OCI-LY1 (cell line): ENCODE results near the gene MAPK7.

Experiments used
- H2AFZ ChIP-seq: fragments of 200-600 bp; sonication (generic), shearing (Covaris generic); 2 replicates; pipeline ENCODE4 v1.6.0; 2014; ENCODE audit warnings: antibody characterized with exemption, mild to moderate bottlenecking, low read length
- H3F3A ChIP-seq: fragments of 200-600 bp; sonication (generic), shearing (Covaris generic); 2 replicates; pipeline ENCODE4 v1.6.0; 2014; ENCODE audit warnings: mild to moderate bottlenecking, antibody characterized with exemption, low read length, moderate library complexity; ENCODE audit not compliant: insufficient read depth
- H3K27ac ChIP-seq: fragments of 200-600 bp; sonication (generic); 2 replicates; pipeline ENCODE4 v1.5.1; 2014; ENCODE audit warnings: low read length, mixed run types, mild to moderate bottlenecking, low read depth; ENCODE audit not compliant: poor library complexity, severe bottlenecking
- H3K27me3 ChIP-seq: fragments of 200-600 bp; sonication (generic); 2 replicates; pipeline ENCODE4 v1.6.0; 2014; ENCODE audit warnings: antibody characterized with exemption, mild to moderate bottlenecking, low read length, moderate library complexity; ENCODE audit not compliant: insufficient read depth
- H3K36me3 ChIP-seq: fragments of 200-600 bp; sonication (generic); 2 replicates; pipeline ENCODE4 v1.6.1; 2014; ENCODE audit warnings: mild to moderate bottlenecking, antibody characterized with exemption, low read length, moderate library complexity, mixed read lengths; ENCODE audit not compliant: insufficient read depth
- H3K4me1 ChIP-seq: fragments of 200-600 bp; sonication (generic); 2 replicates; pipeline ENCODE4 v1.5.1; 2014; ENCODE audit warnings: mild to moderate bottlenecking, low read length, moderate library complexity; ENCODE audit not compliant: insufficient read depth, severe bottlenecking
- H3K4me2 ChIP-seq: fragments of 200-600 bp; sonication (generic), shearing (Covaris generic); 2 replicates; pipeline ENCODE4 v1.6.1; 2014; ENCODE audit warnings: low read length
- H3K4me3 ChIP-seq: fragments of 200-600 bp; sonication (generic); 2 replicates; pipeline ENCODE4 v1.5.1; 2014; ENCODE audit warnings: low read length, low read depth, mild to moderate bottlenecking, mixed read lengths; ENCODE audit not compliant: poor library complexity, severe bottlenecking
- H3K79me2 ChIP-seq: fragments of 200-600 bp; shearing (Covaris generic); 2 replicates; pipeline ENCODE4 v1.6.1; 2016; ENCODE audit warnings: mixed run types, low read length, mixed read lengths; ENCODE audit not compliant: insufficient read depth
- H3K9ac ChIP-seq: fragments of 200-600 bp; sonication (generic), shearing (Covaris generic); 2 replicates; pipeline ENCODE4 v1.6.1; 2014; ENCODE audit warnings: mild to moderate bottlenecking, low read length, mixed read lengths
- H3K9me2 ChIP-seq: fragments of 200-600 bp; sonication (generic), shearing (Covaris generic); 2 replicates; pipeline ENCODE4 v1.6.1; 2014; ENCODE audit warnings: low read depth, mild to moderate bottlenecking, low read length, mixed read lengths
- H3K9me3 ChIP-seq: fragments of 200-600 bp; shearing (Covaris generic); 2 replicates; pipeline ENCODE4 v1.6.1; 2014; ENCODE audit warnings: low read length, mixed read lengths
- H4K20me1 ChIP-seq: fragments of 200-600 bp; sonication (generic), shearing (Covaris generic); 2 replicates; pipeline ENCODE4 v1.6.0; 2016; ENCODE audit warnings: mild to moderate bottlenecking, low read length; ENCODE audit not compliant: insufficient read depth
- EZH2 ChIP-seq: fragments of 200-600 bp; sonication (generic), shearing (Covaris generic); IDR thresholded peaks from 2 replicates; pipeline ENCODE4 v1.8.0; 2017; ENCODE audit warnings: borderline replicate concordance, mixed run types, mild to moderate bottlenecking, antibody characterized with exemption, low read length, moderate library complexity, mixed read lengths
- TF ChIP-seq, protein P1 (sequence below): fragments of 200-600 bp; sonication (generic), shearing (Covaris generic); IDR thresholded peaks from 2 replicates; pipeline ENCODE4 v1.5.1; 2017; ENCODE audit warnings: mild to moderate bottlenecking, antibody characterized with exemption, low read length, moderate library complexity, mixed read lengths

Gene MAPK7

DNA sequence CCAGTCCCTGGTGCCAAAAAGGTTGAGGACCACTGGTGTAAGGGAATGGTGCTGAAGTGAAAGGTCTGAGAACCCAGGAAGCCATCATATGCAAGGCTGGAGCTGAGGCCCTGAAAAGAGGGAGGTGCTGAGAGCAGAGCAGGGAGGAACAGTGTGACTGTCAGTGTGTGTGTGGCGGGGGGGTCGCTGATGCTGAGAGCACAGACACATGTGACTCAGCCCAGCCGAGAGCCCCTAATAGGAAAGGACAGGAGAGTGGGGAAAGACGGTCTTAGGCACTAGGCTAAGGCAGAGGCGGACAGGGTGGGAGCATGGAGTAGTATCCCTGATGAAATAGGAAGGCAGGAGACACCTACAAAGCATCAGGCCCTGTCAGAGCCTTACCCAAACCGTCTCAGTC is 17.0 kb upstream of the MAPK7 start:
- H3K9me3 ChIP-seq, result no peaks in the 10 kb centered on the region
- TF ChIP-seq, protein P1, sequence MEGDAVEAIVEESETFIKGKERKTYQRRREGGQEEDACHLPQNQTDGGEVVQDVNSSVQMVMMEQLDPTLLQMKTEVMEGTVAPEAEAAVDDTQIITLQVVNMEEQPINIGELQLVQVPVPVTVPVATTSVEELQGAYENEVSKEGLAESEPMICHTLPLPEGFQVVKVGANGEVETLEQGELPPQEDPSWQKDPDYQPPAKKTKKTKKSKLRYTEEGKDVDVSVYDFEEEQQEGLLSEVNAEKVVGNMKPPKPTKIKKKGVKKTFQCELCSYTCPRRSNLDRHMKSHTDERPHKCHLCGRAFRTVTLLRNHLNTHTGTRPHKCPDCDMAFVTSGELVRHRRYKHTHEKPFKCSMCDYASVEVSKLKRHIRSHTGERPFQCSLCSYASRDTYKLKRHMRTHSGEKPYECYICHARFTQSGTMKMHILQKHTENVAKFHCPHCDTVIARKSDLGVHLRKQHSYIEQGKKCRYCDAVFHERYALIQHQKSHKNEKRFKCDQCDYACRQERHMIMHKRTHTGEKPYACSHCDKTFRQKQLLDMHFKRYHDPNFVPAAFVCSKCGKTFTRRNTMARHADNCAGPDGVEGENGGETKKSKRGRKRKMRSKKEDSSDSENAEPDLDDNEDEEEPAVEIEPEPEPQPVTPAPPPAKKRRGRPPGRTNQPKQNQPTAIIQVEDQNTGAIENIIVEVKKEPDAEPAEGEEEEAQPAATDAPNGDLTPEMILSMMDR, result no peak
- TF ChIP-seq EZH2, result no peak
- no peaks in the 10 kb centered on the region for H3K79me2 ChIP-seq
- H3K4me1 ChIP-seq, result peaks cover 12% of the 10 kb centered on the region
- H4K20me1 ChIP-seq, result no peaks in the 10 kb centered on the region
- no peak overlapping the region for H3K4me3 ChIP-seq
- H3K27me3 ChIP-seq, result no peaks in the 10 kb centered on the region; the same call in 1 of the 2 replicates
- H2AFZ ChIP-seq, result no peak overlapping the region
- H3K36me3 ChIP-seq, result no peaks in the 10 kb centered on the region; the same call in 1 of the 2 replicates
- no peak overlapping the region for H3K9ac ChIP-seq
- no peaks in the 10 kb centered on the region for H3K9me2 ChIP-seq
- no peak overlapping the region for H3K4me2 ChIP-seq
- no peak overlapping the region for H3K27ac ChIP-seq
- no peaks in the 10 kb centered on the region for H3F3A ChIP-seq

DNA sequence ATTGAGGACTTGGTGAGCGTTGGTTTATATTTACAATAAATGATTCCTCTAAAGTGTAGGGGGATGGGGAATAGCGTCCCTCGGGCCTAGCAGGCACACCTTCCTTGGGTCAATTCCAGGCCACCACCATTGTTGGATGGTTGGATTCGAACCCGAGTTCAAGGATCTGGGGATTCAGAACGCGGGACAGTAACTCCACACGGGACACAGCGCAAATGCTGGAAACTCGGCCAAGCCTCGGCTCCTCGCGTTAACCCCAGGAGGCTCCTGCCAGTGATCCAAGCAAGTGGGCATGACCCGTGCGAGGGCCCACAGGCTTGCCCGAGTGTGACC is 16.4 kb upstream of the MAPK7 start:
- H3K9ac ChIP-seq, result peak overlapping the region; percentile 64
- no peaks in the 10 kb centered on the region for H3K9me2 ChIP-seq
- H3K27ac ChIP-seq, result no peak overlapping the region
- H3K27me3 ChIP-seq, result no peaks in the 10 kb centered on the region; the same call in 1 of the 2 replicates
- H3K4me3 ChIP-seq, result peak overlapping the region; percentile 71
- no peaks in the 10 kb centered on the region; the same call in 1 of the 2 replicates for H3K36me3 ChIP-seq
- no peaks in the 10 kb centered on the region for H3F3A ChIP-seq
- H4K20me1 ChIP-seq, result no peaks in the 10 kb centered on the region
- H3K4me1 ChIP-seq, result peaks cover 12% of the 10 kb centered on the region
- no peaks in the 10 kb centered on the region for H3K79me2 ChIP-seq
- H3K4me2 ChIP-seq, result peak overlapping the region; percentile 88
- H3K9me3 ChIP-seq, result no peaks in the 10 kb centered on the region
- peak overlapping the region; percentile 55; the same call in 1 of the 2 replicates for H2AFZ ChIP-seq
- TF ChIP-seq, protein P1, result no peak
- TF ChIP-seq EZH2, result no peak

DNA sequence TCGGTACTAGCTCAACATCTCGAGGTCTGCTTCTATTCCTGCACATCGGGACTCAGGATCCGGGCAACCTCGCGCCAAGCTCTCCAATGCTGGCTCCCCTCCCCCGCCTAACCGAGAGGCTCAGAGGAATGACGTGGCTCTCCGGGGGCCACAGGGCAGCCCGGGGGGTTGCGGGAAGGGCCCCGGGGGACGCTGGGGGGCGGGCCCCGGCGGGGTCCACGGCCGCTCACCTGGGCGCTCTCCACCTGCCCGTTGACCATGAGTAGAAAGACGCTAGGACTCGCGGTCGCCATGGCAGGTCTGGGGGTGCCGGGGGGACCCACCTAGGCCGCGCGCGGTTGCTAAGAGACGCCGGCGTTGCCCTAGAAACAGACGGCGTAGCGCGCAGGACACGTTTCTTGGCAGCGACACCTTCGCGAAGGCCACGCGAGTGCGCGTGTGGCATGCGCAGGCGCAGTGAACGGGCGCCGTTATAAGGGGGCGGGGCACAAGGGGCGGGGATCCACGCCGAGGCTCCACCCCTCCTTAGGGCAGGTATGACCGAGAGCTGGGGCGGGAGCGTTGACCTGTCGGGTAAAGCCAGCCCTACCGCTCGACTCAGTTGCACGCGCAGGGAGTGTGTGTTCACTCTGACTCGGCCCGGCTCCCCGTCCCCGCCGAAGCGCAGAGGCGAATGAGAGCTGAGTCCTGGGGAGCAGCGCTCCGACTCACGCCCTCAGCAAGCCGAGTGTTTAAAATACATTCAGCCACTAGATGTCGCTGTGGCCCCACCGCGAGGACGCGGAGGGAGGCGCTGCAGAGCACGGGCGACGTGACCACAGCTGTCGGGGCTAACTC is 15.8 kb upstream of the MAPK7 start, which contains the start of gene B9D1:
TSS of gene B9D1 (minus strand) at position 447 of the 837 bp plus-strand sequence. CDS start at position 293, 154 bp downstream.
- no peak for TF ChIP-seq EZH2
- TF ChIP-seq, protein P1, result peak; percentile 96
- H3K27ac ChIP-seq, result no peak within 1 kb of the TSS

More for the DNA sequence above, 15.8 kb upstream of the MAPK7 start, which contains the start of gene B9D1:
- peak within 1 kb of the TSS; percentile 64 for H3K9ac ChIP-seq
- H3K27me3 ChIP-seq, result no peaks in the 10 kb centered on the region; the same call in 1 of the 2 replicates
- no peaks in the 10 kb centered on the region for H3F3A ChIP-seq
- H4K20me1 ChIP-seq, result no peaks in the 10 kb centered on the region
- H2AFZ ChIP-seq, result peak within 1 kb of the TSS; percentile 55; the same call in 1 of the 2 replicates
- H3K79me2 ChIP-seq, result no peaks in the 10 kb centered on the region
- H3K9me3 ChIP-seq, result no peaks in the 10 kb centered on the region
- peaks cover 12% of the 10 kb centered on the region for H3K4me1 ChIP-seq
- no peaks in the 10 kb centered on the region for H3K36me3 ChIP-seq
- peak within 1 kb of the TSS; percentile 71 for H3K4me3 ChIP-seq
- H3K9me2 ChIP-seq, result no peaks in the 10 kb centered on the region
- peak within 1 kb of the TSS; percentile 88 for H3K4me2 ChIP-seq
